Adrenal gland (tissue), 12 donors: ENCODE data around the gene ZNF592. TPM values are rescaled to one million over a fixed set of nuclear protein-coding genes. Genes with fewer than 3 reads are reported as not detected.
A peak's percentile ranks its signal among the peaks of the same experiment; 100 is the strongest.

Experiments
- DNase-seq, 7 donors: peaks; one replicate each; pipeline ENCODE4 v3.0.0-alpha.2; 2019 to 2020
- H3K27ac ChIP-seq, 5 donors: fragments of 200-600 bp; sonication (generic) in 4 of 5; 1 replicate in 3 of 5; 2 replicates in 2 of 5; pipeline versions ENCODE4 v1.5.1 to v1.8.0; 2016 to 2020; ENCODE audit warnings: mild to moderate bottlenecking in 1 of 5
- H3K27me3 ChIP-seq: fragments of 200-600 bp; 2 replicates; pipeline ENCODE4 v1.8.0; 2021
- H3K36me3 ChIP-seq, 2 donors: fragments of 200-600 bp; replicated peaks in 1 of 2; 1 replicate in 1 of 2; 2 replicates in 1 of 2; pipeline versions ENCODE4 v1.5.1 to v1.8.0; 2018 to 2022
- H3K4me1 ChIP-seq, 2 donors: fragments of 200-600 bp; replicated peaks in 1 of 2; 1 replicate in 1 of 2; 2 replicates in 1 of 2; pipeline versions ENCODE4 v1.5.1 to v1.8.0; 2018 to 2021
- H3K4me3 ChIP-seq, 4 donors: fragments of 200-600 bp; sonication (generic) in 3 of 4; one replicate each; pipeline ENCODE4 v1.5.1; 2016 to 2018
- H3K9me3 ChIP-seq, 3 donors: fragments of 200-600 bp; sonication (generic) in 1 of 3; replicated peaks in 1 of 3; 1 replicate in 2 of 3; 2 replicates in 1 of 3; pipeline versions ENCODE4 v1.5.1 to v1.8.0; 2016 to 2021
- CTCF ChIP-seq, 6 experiments: fragments of 450-650 bp in 4 of 6; fragments of 200-600 bp in 2 of 6; sonication (generic) in 1 of 6; IDR thresholded peaks; 1 replicate in 5 of 6; 2 replicates in 1 of 6; pipeline versions ENCODE4 v1.5.1 to v1.8.0; 2016 to 2021; ENCODE audit warnings: antibody characterized with exemption in 6 of 6, mild to moderate bottlenecking in 2 of 6, moderate library complexity in 1 of 6
- POLR2A ChIP-seq, 2 donors: fragments of 450-650 bp; IDR thresholded peaks; one replicate each; pipeline ENCODE4 v1.6.1; 2017; ENCODE audit warnings: antibody characterized with exemption in 2 of 2, mild to moderate bottlenecking in 2 of 2, moderate library complexity in 1 of 2
- WGBS, 4 donors: extraction: QIAGEN DNeasy Blood & Tissue Kit in 2 of 4; methylation state at CpG; one replicate each; pipeline versions ENCODE4 v1.1.5 to v1.1.7; 2013 to 2017; 5-methylcytosine and 5-hydroxymethylcytosine counted together
- intact Hi-C, 2 donors: fragments of 100-400 bp; cut with DNase I; formaldehyde crosslinking; loops; one replicate each; pipeline versions ENCODE4 v1.14.1 to v1.15.0; 2022 to 2023
- polyA plus RNA-seq, 3 donors: library from polyadenylated mRNA; stranded (reverse); fragments of 200-250 nt in 2 of 3; fragments of 350-450 nt in 1 of 3; fragmentation: Illumina TruSeq in 1 of 3; extraction: RNeasy Lipid Tissue Mini Kit (QIAGEN cat#74804) in 1 of 3; gene quantifications; one replicate each; pipeline ENCODE4 v1.2.3, GENCODE V29; 2013 to 2014
- total RNA-seq, 9 donors: library from RNA; depleted of rRNA in 4 of 9; stranded (reverse); fragments of >200 nt in 4 of 9; fragments of 120-200 nt in 1 of 9; fragmentation: NEBNext Ultra II Directional in 1 of 9; extraction: Animal tissue kit (Norgen Biotek cat#: 25700) in 1 of 9; gene quantifications; one replicate each; pipeline versions ENCODE4 v1.1.0 to v1.2.4, GENCODE V29; 2013 to 2023
- donor health status: healthy with polysubstance abuse.
- donor health status: Bipolar disorder and iron deficiency.
- donor health status: DM: yes; HTN: yes; CAD: no.
- donor health status: DM: no; HTN: no; CAD: no.
- donor health status: DM: no; HTN: no; CAD: no.
- donor health status: DM: yes; HTN: yes; CAD: no.

Gene ZNF592
- total and polyA plus RNA-seq, 12 donors, result 8.1 to 30.3 (median 24.2) TPM

GRCh38 chr15:84762840-84763572 is 14.6 kb downstream of the ZNF592 start:
- 87 to 99% (median 95%) methylated on average over 3 of the region's 3 CpGs for WGBS, 4 donors
- TF ChIP-seq CTCF (IDR thresholded peaks at IDR 0.05) (no peak), POLR2A (IDR thresholded peaks at IDR 0.05) (no peak)
- Histone ChIP-seq H3K9me3 (no peaks in the 10 kb centered on the region), H3K36me3 (peaks cover 0 to 9% of the 10 kb centered on the region in 2 donors), H3K4me1 (peaks cover 29 to 54% of the 10 kb centered on the region in 2 donors), H3K4me3 (no peak overlapping the region), H3K27me3 (no peaks in the 10 kb centered on the region), H3K27ac (peak overlapping the region in 1 of 5 donors; percentile 56)
- intact Hi-C loops, result no loop called here
- no peak for DNase-seq

- no peak for DNase-seq
- peaks cover 0 to 24% of the 10 kb centered on the region in 2 donors for H3K36me3 ChIP-seq
- H3K4me3 ChIP-seq, result no peak overlapping the region
- 90 to 94% (median 92%) methylated on average over 3 of the region's 3 CpGs for WGBS, 4 donors
- no peak overlapping the region for H3K27ac ChIP-seq
- peaks cover 29 to 41% of the 10 kb centered on the region in 2 donors for H3K4me1 ChIP-seq
- intact Hi-C loops, result no loop called here
- no peaks in the 10 kb centered on the region for H3K9me3 ChIP-seq
- TF ChIP-seq CTCF (IDR thresholded peaks at IDR 0.05), result no peak
- no peak for TF ChIP-seq POLR2A (IDR thresholded peaks at IDR 0.05)
- no peaks in the 10 kb centered on the region for H3K27me3 ChIP-seq
Observed at GRCh38 chr15:84764585-84764984, 16.2 kb downstream of the ZNF592 start.

- peaks cover 0 to 24% of the 10 kb centered on the region in 2 donors for H3K36me3 ChIP-seq
- no peaks in the 10 kb centered on the region for H3K9me3 ChIP-seq
- intact Hi-C loops, result no loop called here
- WGBS, 4 donors, result 93 to 97% (median 97%) methylated on average over 1 of the region's 1 CpG
- peaks cover 29 to 37% of the 10 kb centered on the region in 2 donors for H3K4me1 ChIP-seq
- H3K4me3 ChIP-seq, result no peak overlapping the region
- H3K27me3 ChIP-seq, result no peaks in the 10 kb centered on the region
- no peak overlapping the region for H3K27ac ChIP-seq
- no peak for DNase-seq
- TF ChIP-seq CTCF (IDR thresholded peaks at IDR 0.05) (no peak), POLR2A (IDR thresholded peaks at IDR 0.05) (no peak)
Observed at GRCh38 chr15:84764989-84765388, 16.6 kb downstream of the ZNF592 start.

- TF ChIP-seq CTCF (IDR thresholded peaks at IDR 0.05), result no peak
- no peak for TF ChIP-seq POLR2A (IDR thresholded peaks at IDR 0.05)
- peaks cover 0 to 24% of the 10 kb centered on the region in 2 donors for H3K36me3 ChIP-seq
- DNase-seq, result no peak
- 90 to 99% (median 94%) methylated on average over 4 of the region's 4 CpGs for WGBS, 4 donors
- intact Hi-C loops, result no loop called here
- no peaks in the 10 kb centered on the region for H3K9me3 ChIP-seq
- no peaks in the 10 kb centered on the region for H3K27me3 ChIP-seq
- no peak overlapping the region for H3K27ac ChIP-seq
- H3K4me1 ChIP-seq, result peaks cover 29 to 36% of the 10 kb centered on the region in 2 donors
- H3K4me3 ChIP-seq, result no peak overlapping the region
Observed at GRCh38 chr15:84765675-84766074, 17.3 kb downstream of the ZNF592 start.
